Measurements from ENCODE around the gene NECAB3. TPM values are rescaled to one million over a fixed set of nuclear protein-coding genes. Genes with fewer than 3 reads are reported as not detected.

Gene NECAB3
- total RNA-seq, 1 donor from 2014 or later = 18.2 TPM

DNA sequence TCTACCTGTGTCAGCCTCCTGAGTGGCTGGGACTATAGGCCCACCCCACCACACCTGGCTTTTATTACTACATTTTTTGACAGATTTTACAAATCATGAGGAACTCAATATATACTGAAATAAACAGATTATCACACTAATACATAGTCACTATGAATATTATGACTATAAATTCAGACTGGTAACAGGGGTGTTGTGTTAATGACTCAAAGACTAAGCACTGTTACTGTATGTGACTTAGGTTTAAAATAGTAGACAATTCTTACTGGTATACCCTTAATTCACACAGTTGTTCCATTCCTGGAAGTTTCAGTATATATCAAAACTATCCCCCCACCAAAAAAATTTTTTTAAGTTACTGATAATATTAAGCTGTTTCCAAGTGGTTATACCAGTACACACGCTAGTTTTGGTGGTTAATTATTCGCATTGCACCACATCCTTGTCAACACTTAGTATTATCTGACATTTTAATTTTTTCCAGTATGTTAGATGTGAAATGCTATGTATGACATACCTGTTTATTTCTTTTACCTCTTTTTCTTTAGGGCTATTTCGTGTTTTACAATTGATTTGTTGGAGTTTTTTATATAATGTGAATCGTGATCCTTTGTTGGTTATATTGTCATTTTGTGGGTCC is 46.5 kb downstream of the NECAB3 start:
- DNase-seq (ENCODE audit: extremely low read depth, low read depth, low spot score) = no peak

DNA sequence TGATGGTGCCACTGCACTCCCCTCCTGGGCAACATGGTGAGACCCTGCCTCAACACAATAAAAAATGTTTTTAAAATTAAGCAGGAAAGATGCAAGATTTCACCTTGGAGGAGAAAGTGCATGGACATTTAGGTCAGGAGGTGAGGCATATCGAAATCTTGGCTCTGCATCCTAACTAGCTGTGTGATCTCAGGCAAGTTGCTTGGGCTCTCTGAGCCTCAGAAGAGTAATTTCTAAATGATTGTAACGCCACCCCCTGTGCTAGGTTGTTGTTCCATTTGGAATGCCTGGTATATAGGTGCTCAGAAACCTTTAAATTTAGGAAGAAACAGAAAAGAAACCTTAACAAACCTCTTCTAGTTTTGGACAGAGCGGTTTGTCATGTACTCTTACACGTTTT is 48.0 kb downstream of the NECAB3 start:
- no peak for DNase-seq (ENCODE audit: extremely low read depth, low read depth, low spot score)

DNA sequence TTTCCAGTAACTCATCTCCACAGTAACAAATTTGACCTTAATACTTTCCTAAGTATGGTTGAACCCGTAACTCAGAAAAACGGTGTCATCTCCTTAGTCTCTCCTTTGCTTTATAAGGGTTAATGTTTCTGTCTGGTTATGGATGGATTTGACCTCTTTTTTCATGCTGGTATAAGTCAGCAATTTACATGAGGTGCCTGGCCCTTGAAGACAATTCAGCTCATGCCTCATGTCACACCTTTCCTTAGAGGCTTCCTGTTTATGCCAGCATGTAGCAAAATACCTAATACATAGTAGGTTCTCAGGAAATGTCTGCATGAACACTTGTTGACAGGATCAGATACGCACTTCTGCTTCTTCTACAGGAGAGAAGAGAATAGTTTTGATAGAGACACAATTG is 49.8 kb downstream of the NECAB3 start:
- DNase-seq (ENCODE audit: extremely low read depth, low read depth, low spot score) = no peak

DNA sequence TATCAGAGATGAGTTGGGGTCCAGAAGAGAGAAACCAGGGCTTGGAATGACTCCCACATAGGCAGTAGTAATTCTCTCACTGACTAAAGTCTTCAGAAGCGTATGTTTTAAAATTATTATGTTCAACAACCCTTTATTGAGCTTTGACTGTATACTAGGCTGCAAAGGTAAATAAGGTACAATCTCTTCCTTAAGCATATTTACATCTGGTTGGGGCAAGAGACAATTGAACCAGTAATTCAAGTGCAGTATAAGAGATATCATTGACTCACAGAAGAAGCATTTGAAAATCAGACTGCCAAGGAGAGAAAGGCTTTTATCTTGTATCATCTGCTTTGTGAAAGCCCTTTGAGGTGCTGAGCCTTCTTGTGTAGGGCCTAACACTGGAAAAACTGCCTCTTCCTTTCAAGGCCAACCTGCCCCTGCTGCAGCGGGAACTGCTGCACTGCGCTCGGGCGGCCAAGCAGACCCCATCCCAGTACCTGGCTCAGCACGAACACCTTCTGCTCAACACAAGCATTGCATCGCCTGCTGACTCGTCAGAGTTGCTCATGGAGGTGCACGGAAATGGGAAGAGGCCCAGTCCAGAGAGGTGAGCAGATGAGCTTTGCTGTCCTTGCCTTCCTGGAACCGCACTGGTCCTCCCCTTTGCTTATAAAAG is 51.4 kb downstream of the NECAB3 start:
- no peak for DNase-seq (ENCODE audit: extremely low read depth, low read depth, low spot score)

DNA sequence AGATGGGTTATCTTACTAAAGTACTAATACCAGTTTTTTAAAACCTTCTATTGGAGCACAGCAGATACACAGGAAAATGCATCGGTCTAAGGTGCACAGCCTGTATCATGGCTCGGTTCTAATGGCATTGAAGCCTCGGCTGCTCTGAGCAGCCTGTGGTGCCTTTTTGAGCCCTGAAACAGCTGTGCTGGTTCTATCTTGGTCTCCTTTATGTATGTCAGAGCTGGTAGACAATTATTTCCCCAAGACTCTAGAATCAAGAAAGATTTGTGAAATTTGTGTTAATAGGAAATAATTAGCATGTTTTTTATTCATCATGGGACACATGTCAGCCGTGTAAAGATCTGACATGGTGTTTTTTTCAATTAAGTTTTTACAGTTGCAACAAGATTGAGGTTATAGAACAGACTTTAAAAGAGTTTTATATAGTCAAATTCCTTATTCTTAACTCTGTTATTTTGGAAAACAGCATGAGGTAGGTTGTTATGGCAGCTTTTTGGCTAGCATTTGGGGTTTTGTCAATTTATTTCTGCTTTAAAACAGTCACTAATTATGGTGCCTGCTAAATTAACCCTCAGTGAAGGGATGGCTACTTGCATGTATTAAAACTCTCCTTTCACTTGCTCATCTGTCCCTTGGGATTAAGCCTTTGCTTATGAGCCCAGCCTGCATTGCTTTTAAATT is 52.4 kb downstream of the NECAB3 start:
- DNase-seq (ENCODE audit: extremely low read depth, low read depth, low spot score) = no peak

DNA sequence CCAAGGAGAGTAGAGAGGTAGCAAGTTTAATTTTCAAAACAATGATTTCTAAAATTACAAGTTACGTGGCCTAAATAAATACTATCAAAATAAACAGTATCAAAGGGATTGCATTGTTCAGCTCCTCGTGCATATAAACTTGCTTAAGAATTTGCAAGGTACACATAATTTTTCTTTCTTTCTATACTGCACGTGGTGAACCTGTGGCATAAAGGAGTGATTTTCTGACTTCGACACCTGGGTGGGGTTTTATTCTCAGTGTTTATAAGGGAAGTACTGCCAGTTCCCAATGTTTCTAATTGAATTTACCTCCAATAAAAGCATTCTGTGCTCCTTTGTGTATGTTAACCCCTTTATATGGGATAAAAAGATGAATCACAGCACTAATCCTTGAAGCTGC is 62.2 kb downstream of the NECAB3 start:
- DNase-seq (ENCODE audit: extremely low read depth, low read depth, low spot score) = no peak

DNA sequence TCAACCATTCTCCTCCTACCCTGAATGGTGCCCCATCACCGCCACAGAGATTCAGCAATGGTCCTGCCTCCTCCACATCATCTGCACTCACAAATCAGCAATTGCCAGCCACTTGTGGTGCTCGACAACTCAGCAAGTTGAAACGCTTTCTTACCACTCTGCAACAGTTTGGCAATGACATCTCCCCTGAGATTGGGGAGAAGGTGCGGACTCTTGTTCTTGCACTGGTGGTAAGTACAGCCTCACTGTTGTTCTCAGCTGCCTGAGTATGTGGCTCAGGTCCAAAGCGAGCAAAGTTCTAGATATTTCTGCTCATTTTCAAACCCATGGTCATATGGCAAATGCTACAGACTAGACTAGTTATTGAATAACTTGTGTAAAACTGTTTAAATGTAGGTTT is 63.1 kb downstream of the NECAB3 start:
- no peak for DNase-seq (ENCODE audit: extremely low read depth, low read depth, low spot score)

DNA sequence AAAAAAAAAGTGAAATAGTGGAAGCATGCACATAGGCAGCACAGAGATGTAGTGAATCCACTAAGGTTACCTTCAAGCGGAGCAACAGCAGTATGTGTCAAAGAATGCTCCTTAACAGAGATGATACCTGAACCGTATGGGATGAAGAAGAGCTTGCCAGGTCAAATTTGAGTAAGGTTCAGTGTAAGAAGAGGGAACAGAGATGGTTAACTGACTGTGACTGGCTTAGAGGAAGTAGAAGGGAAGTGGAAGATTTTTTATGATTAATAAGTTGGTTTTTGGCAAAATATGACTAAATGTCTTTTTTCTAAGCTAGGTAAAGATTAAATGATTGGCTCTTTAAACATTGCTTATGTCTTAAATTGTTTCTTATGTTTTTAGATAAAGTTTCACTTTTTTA is 64.7 kb downstream of the NECAB3 start:
- DNase-seq (ENCODE audit: extremely low read depth, low read depth, low spot score) = no peak

Other genes with a start within 250 kb of the NECAB3 start
- gene SNTA1, start 230.7 kb downstream of the NECAB3 start, total RNA-seq = 10.4 and 12.4 TPM in 2 replicates
- gene CBFA2T2, start 184.3 kb downstream of the NECAB3 start, total RNA-seq = 11.1 and 14.9 TPM in 2 replicates
- not detected in 2 replicates for gene C20orf144, start 12.1 kb downstream of the NECAB3 start, total RNA-seq
- gene ACTL10, start 7.5 kb downstream of the NECAB3 start, total RNA-seq = 1.4 and 4.0 TPM in 2 replicates
- 3.2 and 9.9 TPM in 2 replicates for gene E2F1, start 12.0 kb upstream of the NECAB3 start, total RNA-seq
- 9.2 and 11.5 TPM in 2 replicates for gene PXMP4, start 45.9 kb upstream of the NECAB3 start, total RNA-seq
- gene ZNF341, start 57.6 kb upstream of the NECAB3 start, total RNA-seq = 2.6 and 4.3 TPM in 2 replicates
- 85.9 and 119 TPM in 2 replicates for gene CHMP4B, start 136.9 kb upstream of the NECAB3 start, total RNA-seq

Data from glomerular endothelial cell (primary cell).